HepG2 (cell line): Measurements from ENCODE around the gene SHROOM1. TPM values are rescaled to one million over a fixed set of nuclear protein-coding genes. Genes with fewer than 3 reads are reported as not detected.

Experiments used
- FOSL2 ChIP-seq: sonication (generic); formaldehyde crosslinking; IDR thresholded peaks from 2 replicates; pipeline ENCODE4 v1.4.0; 2020; ENCODE audit warnings: missing genetic modification reagents
- HDAC2 ChIP-seq: sonication (generic); formaldehyde crosslinking; IDR thresholded peaks from 2 replicates; pipeline ENCODE4 v1.4.0; 2020; ENCODE audit warnings: missing genetic modification reagents
- KAT8 ChIP-seq: IDR thresholded peaks from 2 replicates; pipeline ENCODE4 v1.6.1; 2016; ENCODE audit warnings: missing genetic modification reagents, missing compliant biosample characterization
- KDM5A ChIP-seq: fragments of 200-600 bp; sonication (generic); IDR thresholded peaks from 2 replicates; pipeline ENCODE4 v1.7.0; 2018; ENCODE audit warnings: antibody characterized with exemption, mild to moderate bottlenecking, low read length, borderline replicate concordance
- MAZ ChIP-seq, 2 experiments: sonication (generic) in 1 of 2; formaldehyde crosslinking in 1 of 2; IDR thresholded peaks; 2 replicates each; pipeline versions ENCODE4 v1.5.0 to v1.6.1; 2012 to 2020; ENCODE audit warnings: low read depth in 2 of 2, mild to moderate bottlenecking in 2 of 2, borderline replicate concordance in 1 of 2, improper control_type of control experiment in 1 of 2, low read length in 1 of 2, missing genetic modification reagents in 1 of 2, moderate library complexity in 1 of 2
- MED1 ChIP-seq: sonication (generic); formaldehyde crosslinking; IDR thresholded peaks from 2 replicates; pipeline ENCODE4 v1.4.0; 2020; ENCODE audit warnings: missing genetic modification reagents
- MXD3 ChIP-seq: IDR thresholded peaks from 2 replicates; pipeline ENCODE4 v1.6.1; 2016; ENCODE audit warnings: mild to moderate bottlenecking, missing biosample characterization, missing genetic modification reagents
- NPAS2 ChIP-seq: sonication (generic); formaldehyde crosslinking; IDR thresholded peaks from 2 replicates; pipeline ENCODE4 v1.8.0; 2022; ENCODE audit warnings: mild to moderate bottlenecking, missing genetic modification reagents, borderline replicate concordance
- POLR2G ChIP-seq: fragments of 200-400 bp; formaldehyde crosslinking; IDR thresholded peaks from 2 replicates; pipeline ENCODE4 v1.6.1; 2018; ENCODE audit warnings: mild to moderate bottlenecking, low read depth, low read length, moderate library complexity
- RXRA ChIP-seq: sonication (generic); formaldehyde crosslinking; IDR thresholded peaks from 2 replicates; pipeline ENCODE4 v1.5.1; 2020; ENCODE audit warnings: missing genetic modification reagents
- SIX1 ChIP-seq: sonication (generic); formaldehyde crosslinking; IDR thresholded peaks from 2 replicates; pipeline ENCODE4 v1.4.0; 2020; ENCODE audit warnings: missing genetic modification reagents, borderline replicate concordance
- YY1 ChIP-seq: IDR thresholded peaks from 2 replicates; pipeline ENCODE4 v1.6.1; 2011; ENCODE audit warnings: low read length, low read depth, moderate library complexity, mild to moderate bottlenecking; ENCODE audit not compliant: insufficient read depth, insufficient replicate concordance
- ZBTB20 ChIP-seq: sonication (generic); formaldehyde crosslinking; IDR thresholded peaks from 2 replicates; pipeline ENCODE4 v1.8.1; 2023; ENCODE audit warnings: missing genetic modification reagents, low read depth, mild to moderate bottlenecking, borderline replicate concordance
- ZC3H13 ChIP-seq: sonication (generic); formaldehyde crosslinking; IDR thresholded peaks from 2 replicates; pipeline ENCODE4 v1.8.1; 2023; ENCODE audit warnings: mild to moderate bottlenecking, missing genetic modification reagents, moderate library complexity
- ZFP82 ChIP-seq: sonication (generic); formaldehyde crosslinking; IDR thresholded peaks from 2 replicates; pipeline ENCODE4 v1.5.1; 2020; ENCODE audit warnings: mild to moderate bottlenecking, missing genetic modification reagents, borderline replicate concordance
- ZNF547 ChIP-seq: sonication (generic); formaldehyde crosslinking; IDR thresholded peaks from 2 replicates; pipeline ENCODE4 v1.5.1; 2020; ENCODE audit warnings: mild to moderate bottlenecking, missing genetic modification reagents
- ZNF687 ChIP-seq: sonication (generic); formaldehyde crosslinking; IDR thresholded peaks from 2 replicates; pipeline ENCODE4 v1.5.1; 2020; ENCODE audit warnings: mild to moderate bottlenecking, missing genetic modification reagents, moderate library complexity
- polyA plus RNA-seq, 8 experiments: library from polyadenylated mRNA; depleted of rRNA in 3 of 8; stranded (reverse) in 7 of 8; unstranded in 1 of 8; fragments of >200 nt; fragmentation: Illumina TruSeq in 4 of 8; extraction: Trizol in 4 of 8; gene quantifications; 2 replicates each; pipeline versions ENCODE4 v1.2.1 to v1.2.3, GENCODE V29; 2011 to 2016; ENCODE audit warnings: low read depth in 4 of 8, missing spikeins in 1 of 8, mixed read lengths in 1 of 8; ENCODE audit not compliant: insufficient read depth in 1 of 8
- total RNA-seq, 5 experiments: library from RNA; depleted of rRNA; stranded (reverse); fragments of >200 nt; fragmentation: Illumina TruSeq; extraction: Trizol; gene quantifications; 2 replicates each; pipeline ENCODE4 v1.2.3, GENCODE V29; 2016; ENCODE audit warnings: low read depth in 1 of 5
- TF ChIP-seq, protein P1 (sequence below): sonication (generic); formaldehyde crosslinking; IDR thresholded peaks from 2 replicates; pipeline ENCODE4 v1.8.0; 2022; ENCODE audit warnings: missing genetic modification reagents, mild to moderate bottlenecking, inconsistent platforms, borderline replicate concordance
- TF ChIP-seq, protein P2 (sequence below): sonication (generic); formaldehyde crosslinking; IDR thresholded peaks from 2 replicates; pipeline ENCODE4 v1.4.0; 2020; ENCODE audit warnings: mild to moderate bottlenecking, missing genetic modification reagents

SHROOM1 gene
- total and polyA plus RNA-seq, 2 of the 13 experiments (the other 11 are each of a cell fraction or from before 2014, with no cell fraction given): 18.2 to 25.7 TPM

DNA sequence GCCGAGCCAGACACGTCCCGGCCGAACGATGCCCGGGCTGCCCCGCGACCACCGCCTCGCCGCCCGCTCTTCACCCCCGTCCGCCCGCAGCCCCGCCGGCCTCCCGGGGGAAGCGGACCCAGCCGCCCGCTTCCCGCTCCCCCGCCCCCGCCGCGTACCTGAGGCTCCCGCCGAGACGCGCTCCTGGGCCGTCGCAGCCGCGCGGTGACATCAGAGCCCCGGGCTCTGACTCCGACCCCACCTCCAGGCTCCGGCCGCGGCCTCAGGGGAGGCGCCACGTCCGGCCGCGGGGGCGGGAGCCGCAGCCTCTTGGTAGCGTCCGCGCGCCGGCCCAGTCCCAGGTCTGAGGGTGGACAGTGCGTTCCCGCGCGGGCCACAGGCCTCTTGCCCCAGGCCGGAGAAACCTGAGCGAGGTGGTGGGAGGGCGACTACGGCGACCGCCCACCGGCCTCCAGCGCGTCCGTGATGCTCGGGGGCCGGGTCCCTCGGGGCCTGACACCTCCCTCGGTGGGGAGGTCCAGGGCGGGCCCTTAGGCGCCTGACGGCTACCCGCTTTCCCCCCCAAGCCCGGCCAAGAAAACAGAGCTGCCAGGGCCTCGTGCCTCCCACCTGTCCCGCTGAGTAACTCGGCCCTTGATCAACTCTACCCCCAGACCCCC, at the start of gene SHROOM1 (continued):
- TF ChIP-seq SIX1 (CRISPR knock-in tag) (0 out of 2 replicates have a peak, but pooled peaks have one; percentile 26), KAT8 (CRISPR knock-in tag) (peak; percentile 85), NPAS2 (CRISPR knock-in tag) (0 out of 2 replicates have a peak, but pooled peaks have one; percentile 65), MED1 (CRISPR knock-in tag) (peak; percentile 62), ZNF547 (CRISPR knock-in tag) (0 out of 2 replicates have a peak, but pooled peaks have one; percentile 25), RXRA (CRISPR knock-in tag) (0 out of 2 replicates have a peak, but pooled peaks have one; percentile 30), KDM5A (no peak), ZFP82 (CRISPR knock-in tag) (peak; percentile 49; the same call in 1 of the 2 replicates), ZBTB20 (CRISPR knock-in tag) (0 out of 2 replicates have a peak, but pooled peaks have one; percentile 19), YY1 (peak; percentile 48), FOSL2 (CRISPR knock-in tag) (peak; percentile 31; the same call in 1 of the 2 replicates), ZNF687 (CRISPR knock-in tag) (peak; percentile 86), ZC3H13 (peak; percentile 65; the same call in 1 of the 2 replicates), POLR2G (peak; percentile 87; the same call in 1 of the 2 replicates), MXD3 (CRISPR knock-in tag) (peak; percentile 58; the same call in 1 of the 2 replicates), MAZ (IDR thresholded peaks at IDR 0.05; ENCODE audit: borderline replicate concordance, low read depth, low read length) (peak; percentile 29; the same call in 1 of the 2 replicates), MAZ (CRISPR knock-in tag; IDR thresholded peaks at IDR 0.05; ENCODE audit: low read depth) (0 out of 2 replicates have a peak, but pooled peaks have one; percentile 55), HDAC2 (peak; percentile 53; the same call in 1 of the 2 replicates)
- TF ChIP-seq, protein P1, sequence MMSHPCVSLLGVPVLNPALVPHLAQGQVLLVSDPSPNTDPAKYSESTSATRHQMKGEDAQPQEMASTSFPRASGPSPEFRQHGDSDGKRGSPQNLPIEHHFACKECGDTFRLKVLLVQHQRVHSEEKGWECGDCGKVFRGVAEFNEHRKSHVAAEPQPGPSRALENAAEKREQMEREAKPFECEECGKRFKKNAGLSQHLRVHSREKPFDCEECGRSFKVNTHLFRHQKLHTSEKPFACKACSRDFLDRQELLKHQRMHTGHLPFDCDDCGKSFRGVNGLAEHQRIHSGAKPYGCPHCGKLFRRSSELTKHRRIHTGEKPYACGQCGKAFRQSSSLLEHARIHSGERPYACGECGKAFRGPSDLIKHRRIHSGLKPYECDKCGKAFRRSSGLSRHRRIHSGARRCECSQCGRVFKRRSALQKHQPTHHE (CRISPR knock-in tag): no peak
- TF ChIP-seq, protein P2, sequence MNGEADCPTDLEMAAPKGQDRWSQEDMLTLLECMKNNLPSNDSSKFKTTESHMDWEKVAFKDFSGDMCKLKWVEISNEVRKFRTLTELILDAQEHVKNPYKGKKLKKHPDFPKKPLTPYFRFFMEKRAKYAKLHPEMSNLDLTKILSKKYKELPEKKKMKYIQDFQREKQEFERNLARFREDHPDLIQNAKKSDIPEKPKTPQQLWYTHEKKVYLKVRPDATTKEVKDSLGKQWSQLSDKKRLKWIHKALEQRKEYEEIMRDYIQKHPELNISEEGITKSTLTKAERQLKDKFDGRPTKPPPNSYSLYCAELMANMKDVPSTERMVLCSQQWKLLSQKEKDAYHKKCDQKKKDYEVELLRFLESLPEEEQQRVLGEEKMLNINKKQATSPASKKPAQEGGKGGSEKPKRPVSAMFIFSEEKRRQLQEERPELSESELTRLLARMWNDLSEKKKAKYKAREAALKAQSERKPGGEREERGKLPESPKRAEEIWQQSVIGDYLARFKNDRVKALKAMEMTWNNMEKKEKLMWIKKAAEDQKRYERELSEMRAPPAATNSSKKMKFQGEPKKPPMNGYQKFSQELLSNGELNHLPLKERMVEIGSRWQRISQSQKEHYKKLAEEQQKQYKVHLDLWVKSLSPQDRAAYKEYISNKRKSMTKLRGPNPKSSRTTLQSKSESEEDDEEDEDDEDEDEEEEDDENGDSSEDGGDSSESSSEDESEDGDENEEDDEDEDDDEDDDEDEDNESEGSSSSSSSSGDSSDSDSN (CRISPR knock-in tag): peak; percentile 92; the same call in 1 of the 2 replicates
